Loucy (cell line): ENCODE results near the gene ESR2.

ENCODE experiments used
- H2AFZ ChIP-seq: fragments of 200-600 bp; sonication (generic); 2 replicates; pipeline ENCODE4 v1.6.0; 2016; ENCODE audit warnings: antibody characterized with exemption, mild to moderate bottlenecking, low read length, moderate library complexity
- H3F3A ChIP-seq: fragments of 200-600 bp; 2 replicates; pipeline ENCODE4 v1.6.0; 2016; ENCODE audit warnings: antibody characterized with exemption, low read depth, mild to moderate bottlenecking
- H3K27me3 ChIP-seq: fragments of 200-600 bp; sonication (generic); 2 replicates; pipeline ENCODE4 v1.6.1; 2014; ENCODE audit warnings: low read length, mild to moderate bottlenecking; ENCODE audit not compliant: insufficient read depth, poor library complexity, severe bottlenecking
- H3K36me3 ChIP-seq: fragments of 200-600 bp; sonication (generic); 2 replicates; pipeline ENCODE4 v1.6.1; 2016; ENCODE audit warnings: low read length; ENCODE audit not compliant: insufficient read depth
- H3K4me1 ChIP-seq: fragments of 200-600 bp; sonication (generic); 2 replicates; pipeline ENCODE4 v1.5.1; 2014; ENCODE audit warnings: low read length, mild to moderate bottlenecking; ENCODE audit not compliant: insufficient read depth, poor library complexity, severe bottlenecking
- H3K4me2 ChIP-seq: fragments of 200-600 bp; sonication (generic); 2 replicates; pipeline ENCODE4 v1.6.0; 2014; ENCODE audit warnings: antibody characterized with exemption, low read length, low read depth, mild to moderate bottlenecking; ENCODE audit not compliant: poor library complexity, severe bottlenecking
- H3K4me3 ChIP-seq: fragments of 200-600 bp; sonication (generic); 2 replicates; pipeline ENCODE4 v1.5.1; 2014; ENCODE audit warnings: low read length, mild to moderate bottlenecking, mixed read lengths; ENCODE audit not compliant: poor library complexity, severe bottlenecking
- H3K79me2 ChIP-seq: fragments of 200-600 bp; sonication (generic); 2 replicates; pipeline ENCODE4 v1.6.1; 2014; ENCODE audit warnings: low read length; ENCODE audit not compliant: insufficient read depth
- H3K9ac ChIP-seq: fragments of 200-600 bp; sonication (generic); 2 replicates; pipeline ENCODE4 v1.6.0; 2014; ENCODE audit warnings: mild to moderate bottlenecking, low read depth, low read length, moderate library complexity; ENCODE audit not compliant: poor library complexity, severe bottlenecking
- H3K9me2 ChIP-seq: fragments of 200-600 bp; sonication (generic); replicated peaks from 2 replicates; pipeline ENCODE4 v1.6.1; 2016; ENCODE audit warnings: low read depth, low read length, mixed read lengths
- H3K9me3 ChIP-seq: fragments of 200-600 bp; sonication (generic); 2 replicates; pipeline ENCODE4 v1.6.1; 2014; ENCODE audit warnings: mild to moderate bottlenecking, antibody characterized with exemption, low read length, low read depth; ENCODE audit not compliant: insufficient read depth
- H4K20me1 ChIP-seq: fragments of 200-600 bp; sonication (generic); 2 replicates; pipeline ENCODE4 v1.6.0; 2014; ENCODE audit warnings: antibody characterized with exemption, low read length, mild to moderate bottlenecking; ENCODE audit not compliant: insufficient read depth, poor library complexity, severe bottlenecking
- EZH2phosphoT487 ChIP-seq: fragments of 200-600 bp; IDR thresholded peaks from 2 replicates; pipeline ENCODE4 v1.6.1; 2018; ENCODE audit warnings: antibody characterized with exemption, mild to moderate bottlenecking, moderate library complexity, borderline replicate concordance
- TF ChIP-seq, protein P1 (sequence below): fragments of 200-600 bp; sonication (generic); conservative IDR thresholded peaks from 2 replicates; pipeline ENCODE4 v1.5.1; 2014; ENCODE audit warnings: mild to moderate bottlenecking, antibody characterized with exemption, low read length

The ESR2 gene

DNA sequence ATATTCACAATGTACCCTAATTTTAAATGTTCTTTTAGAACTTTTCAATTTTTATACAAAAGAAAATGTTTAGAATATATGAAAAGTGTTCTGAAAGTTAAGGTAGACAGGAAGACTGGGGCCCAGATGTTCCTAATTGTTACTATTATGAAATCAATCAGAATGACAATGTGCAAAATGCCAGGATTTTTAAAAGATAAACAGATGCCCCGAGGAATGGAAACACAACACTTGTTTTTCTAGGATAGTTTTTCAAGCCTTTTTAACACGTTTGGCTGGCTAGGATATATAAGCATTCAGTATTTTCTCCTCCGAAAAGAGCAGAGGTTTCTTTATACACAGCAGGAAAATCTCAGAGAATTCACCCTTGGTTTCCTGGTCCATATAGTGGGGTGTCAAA, 106.8 kb downstream of the ESR2 start:
- Histone ChIP-seq H3K4me1 (no peaks in the 10 kb centered on the region), H3K9me3 (no peaks in the 10 kb centered on the region), H3K27me3 (no peaks in the 10 kb centered on the region), H3K9me2 (no peaks in the 10 kb centered on the region), H3F3A (no peaks in the 10 kb centered on the region), H2AFZ (no peak overlapping the region), H3K9ac (no peak overlapping the region), H4K20me1 (no peaks in the 10 kb centered on the region), H3K4me2 (no peak overlapping the region), H3K4me3 (no peak overlapping the region), H3K36me3 (peaks cover 17% of the 10 kb centered on the region; the same call in 1 of the 2 replicates), H3K79me2 (no peaks in the 10 kb centered on the region)
- TF ChIP-seq, protein P1, sequence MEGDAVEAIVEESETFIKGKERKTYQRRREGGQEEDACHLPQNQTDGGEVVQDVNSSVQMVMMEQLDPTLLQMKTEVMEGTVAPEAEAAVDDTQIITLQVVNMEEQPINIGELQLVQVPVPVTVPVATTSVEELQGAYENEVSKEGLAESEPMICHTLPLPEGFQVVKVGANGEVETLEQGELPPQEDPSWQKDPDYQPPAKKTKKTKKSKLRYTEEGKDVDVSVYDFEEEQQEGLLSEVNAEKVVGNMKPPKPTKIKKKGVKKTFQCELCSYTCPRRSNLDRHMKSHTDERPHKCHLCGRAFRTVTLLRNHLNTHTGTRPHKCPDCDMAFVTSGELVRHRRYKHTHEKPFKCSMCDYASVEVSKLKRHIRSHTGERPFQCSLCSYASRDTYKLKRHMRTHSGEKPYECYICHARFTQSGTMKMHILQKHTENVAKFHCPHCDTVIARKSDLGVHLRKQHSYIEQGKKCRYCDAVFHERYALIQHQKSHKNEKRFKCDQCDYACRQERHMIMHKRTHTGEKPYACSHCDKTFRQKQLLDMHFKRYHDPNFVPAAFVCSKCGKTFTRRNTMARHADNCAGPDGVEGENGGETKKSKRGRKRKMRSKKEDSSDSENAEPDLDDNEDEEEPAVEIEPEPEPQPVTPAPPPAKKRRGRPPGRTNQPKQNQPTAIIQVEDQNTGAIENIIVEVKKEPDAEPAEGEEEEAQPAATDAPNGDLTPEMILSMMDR: no peak
- no peak for TF ChIP-seq EZH2phosphoT487

DNA sequence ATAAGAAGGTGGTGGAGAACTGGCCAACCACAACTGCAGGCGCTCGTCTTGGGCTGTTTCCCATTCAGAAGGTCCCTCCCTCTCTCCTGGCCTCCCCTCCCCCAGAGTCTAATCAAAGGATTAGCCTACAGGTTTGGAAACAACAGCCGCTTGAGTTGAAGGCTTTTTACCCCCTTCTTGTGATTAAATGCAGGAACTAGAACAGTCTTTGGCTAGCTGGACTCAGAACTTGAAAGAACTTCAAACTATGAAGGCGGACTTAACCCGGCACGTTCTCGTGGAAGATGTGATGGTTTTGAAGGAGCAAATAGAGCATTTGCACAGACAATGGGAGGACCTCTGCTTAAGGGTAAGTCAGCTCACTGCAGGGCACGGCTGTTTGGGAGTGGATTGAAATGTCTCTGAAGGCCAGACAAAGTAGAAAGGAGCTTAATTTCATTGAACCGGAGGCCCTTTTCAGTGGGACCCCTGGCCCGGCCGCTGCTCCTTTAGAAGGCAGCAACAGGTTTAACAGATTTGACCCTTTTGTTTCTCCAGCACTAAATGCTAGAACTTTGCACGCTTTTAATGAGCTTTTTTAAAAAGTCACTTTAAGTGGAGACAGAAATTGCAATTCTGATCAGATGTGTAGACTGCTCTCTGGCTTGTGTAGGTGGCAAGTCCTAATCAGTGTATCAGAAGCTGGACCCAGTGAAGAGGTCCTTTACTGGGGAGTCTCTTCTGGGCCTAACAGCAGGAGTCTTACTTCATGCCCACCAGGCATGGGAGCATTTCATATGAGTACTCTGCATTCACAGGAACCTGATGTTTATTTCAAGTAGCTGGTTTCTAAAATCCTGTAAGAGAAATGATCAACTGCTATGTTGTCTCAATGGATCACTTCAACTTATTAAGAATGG, 107.7 kb downstream of the ESR2 start:
- Histone ChIP-seq H3K4me2 (no peak overlapping the region), H2AFZ (no peak overlapping the region), H3K79me2 (no peaks in the 10 kb centered on the region), H3F3A (no peaks in the 10 kb centered on the region), H3K9me3 (no peaks in the 10 kb centered on the region), H3K9ac (no peak overlapping the region), H4K20me1 (no peaks in the 10 kb centered on the region), H3K4me1 (no peaks in the 10 kb centered on the region), H3K9me2 (no peaks in the 10 kb centered on the region), H3K36me3 (peaks cover 11% of the 10 kb centered on the region; the same call in 1 of the 2 replicates), H3K4me3 (no peak overlapping the region), H3K27me3 (no peaks in the 10 kb centered on the region)
- TF ChIP-seq EZH2phosphoT487: no peak
- TF ChIP-seq, protein P1: no peak

DNA sequence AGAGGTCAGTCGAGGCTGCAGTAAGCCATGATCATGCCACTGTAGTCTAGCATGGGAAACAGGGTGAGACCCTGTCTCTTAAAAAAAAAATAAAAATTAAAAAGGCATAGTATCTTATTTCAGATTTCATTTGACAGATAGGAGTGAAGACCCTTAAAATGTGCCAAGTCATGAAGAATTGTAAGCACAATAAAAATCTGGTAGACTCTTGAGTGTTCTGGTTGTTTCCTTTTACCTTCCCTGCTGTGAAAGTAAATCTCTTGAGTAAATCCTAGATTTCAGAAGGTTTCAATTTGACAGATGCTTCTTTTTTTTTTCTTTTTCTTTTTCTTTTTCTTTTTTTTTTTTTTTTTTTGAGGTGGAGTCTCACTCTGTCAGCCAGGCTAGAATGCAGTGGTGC, 109.0 kb downstream of the ESR2 start:
- peaks cover 10% of the 10 kb centered on the region; the same call in 1 of the 2 replicates for H3K36me3 ChIP-seq
- H3K9me2 ChIP-seq: no peaks in the 10 kb centered on the region
- no peak overlapping the region for H2AFZ ChIP-seq
- H3K79me2 ChIP-seq: no peaks in the 10 kb centered on the region
- no peak overlapping the region for H3K4me2 ChIP-seq
- TF ChIP-seq EZH2phosphoT487: no peak
- TF ChIP-seq, protein P1: no peak
- H3F3A ChIP-seq: no peaks in the 10 kb centered on the region
- H3K4me3 ChIP-seq: no peak overlapping the region
- H3K4me1 ChIP-seq: no peaks in the 10 kb centered on the region
- H3K9me3 ChIP-seq: no peaks in the 10 kb centered on the region
- H4K20me1 ChIP-seq: no peaks in the 10 kb centered on the region
- no peak overlapping the region for H3K9ac ChIP-seq
- H3K27me3 ChIP-seq: no peaks in the 10 kb centered on the region
